ENCODE data around the gene BEGAIN.

BEGAIN gene
- 0 to 1.1 (median 0.15) reads per million in 4 experiments for total RNA-seq

GRCh38 chr14:100587086-100587762, at the start of gene BEGAIN:
Gene BEGAIN (minus strand): TSS chr14:100587417. CDS start chr14:100587290, 127 bp downstream.
- no peak for DNase-seq

GRCh38 chr14:100636559-100636958, 49.3 kb upstream of the BEGAIN start:
- no peak for DNase-seq

GRCh38 chr14:100634026-100634425, 46.8 kb upstream of the BEGAIN start:
- DNase-seq, result no peak

GRCh38 chr14:100633406-100633805, 46.2 kb upstream of the BEGAIN start:
- no peak for DNase-seq

GRCh38 chr14:100629696-100630095, 42.5 kb upstream of the BEGAIN start:
- DNase-seq, result no peak

- no peak for DNase-seq
Observed at GRCh38 chr14:100629098-100629497, 41.9 kb upstream of the BEGAIN start.

- DNase-seq, result no peak
Observed at GRCh38 chr14:100628225-100628624, 41.0 kb upstream of the BEGAIN start.

GRCh38 chr14:100626614-100627013, 39.4 kb upstream of the BEGAIN start:
- no peak for DNase-seq

GRCh38 chr14:100623961-100624360, 36.7 kb upstream of the BEGAIN start:
- DNase-seq, result no peak

GRCh38 chr14:100623557-100623956, 36.3 kb upstream of the BEGAIN start:
- no peak for DNase-seq

GRCh38 chr14:100622708-100623485, 35.7 kb upstream of the BEGAIN start:
- DNase-seq, result no peak

GRCh38 chr14:100622224-100622623, 35.0 kb upstream of the BEGAIN start:
- DNase-seq, result no peak

- no peak for DNase-seq
Observed at GRCh38 chr14:100621806-100622205, 34.6 kb upstream of the BEGAIN start.

GRCh38 chr14:100620255-100621100, 33.3 kb upstream of the BEGAIN start:
- no peak for DNase-seq

- DNase-seq, result no peak
Observed at GRCh38 chr14:100619396-100620254, 32.4 kb upstream of the BEGAIN start.

GRCh38 chr14:100618763-100619320, 31.6 kb upstream of the BEGAIN start:
- no peak for DNase-seq

- no peak for DNase-seq
Observed at GRCh38 chr14:100618318-100618693, 31.1 kb upstream of the BEGAIN start.

- no peak for DNase-seq
Observed at GRCh38 chr14:100617410-100618317, 30.4 kb upstream of the BEGAIN start.

GRCh38 chr14:100616854-100617409, 29.7 kb upstream of the BEGAIN start:
- DNase-seq, result no peak

All from effector CD8-positive, alpha-beta T cell (primary cell).